ENCODE measurements around the gene SULT1A4.
"Not testable (repeated sequence)": the region's sequence is repeated elsewhere in the genome, so short reads cannot be mapped to it uniquely, and the experiment has no call there.

Gene SULT1A4

GRCh38 chr16:29469660-29470059 is 9.9 kb downstream of the SULT1A4 start:
- H3K4me1 ChIP-seq (ENCODE audit: control insufficient read depth in 1 of 2, insufficient read depth in 2 of 2, low read length in 2 of 2); H3K4me3 ChIP-seq (ENCODE audit: low read depth in 1 of 2, low read length in 2 of 2); H3K9me3 ChIP-seq (ENCODE audit: control insufficient read depth in 1 of 2, low read length in 2 of 2); H3K27me3 ChIP-seq (ENCODE audit: low read depth, low read length); H3K36me3 ChIP-seq (ENCODE audit: control insufficient read depth in 1 of 2, insufficient read depth in 2 of 2, low read length in 2 of 2); H3K27ac ChIP-seq (ENCODE audit: low read length): not testable (repeated sequence)

- not testable (repeated sequence) for H3K4me3 ChIP-seq (ENCODE audit: low read depth in 1 of 2, low read length in 2 of 2); H3K9me3 ChIP-seq (ENCODE audit: control insufficient read depth in 1 of 2, low read length in 2 of 2); H3K36me3 ChIP-seq (ENCODE audit: control insufficient read depth in 1 of 2, insufficient read depth in 2 of 2, low read length in 2 of 2); H3K4me1 ChIP-seq (ENCODE audit: control insufficient read depth in 1 of 2, insufficient read depth in 2 of 2, low read length in 2 of 2); H3K27me3 ChIP-seq (ENCODE audit: low read depth, low read length); H3K27ac ChIP-seq (ENCODE audit: low read length)
Observed at GRCh38 chr16:29472065-29472464, 12.4 kb downstream of the SULT1A4 start.

DNA sequence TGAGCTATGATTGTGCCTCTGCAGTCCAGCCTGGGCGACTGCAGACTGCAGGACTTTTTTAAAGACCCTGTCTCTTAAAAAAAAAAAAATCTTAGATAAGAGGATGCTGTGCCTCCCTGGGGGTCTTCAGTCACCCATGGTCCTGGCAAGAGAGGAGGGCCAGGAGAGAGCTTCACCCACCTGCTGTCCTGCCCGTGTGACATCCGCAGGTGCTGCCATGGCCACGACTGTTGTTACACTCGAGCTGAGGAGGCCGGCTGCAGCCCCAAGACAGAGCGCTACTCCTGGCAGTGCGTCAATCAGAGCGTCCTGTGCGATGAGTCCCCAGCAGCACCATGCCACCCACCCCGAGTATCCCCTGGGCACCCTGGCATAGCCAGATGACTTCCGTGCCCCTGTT is 22.6 kb downstream of the SULT1A4 start:
- not testable (repeated sequence) for H3K4me1 ChIP-seq (ENCODE audit: control insufficient read depth in 1 of 2, insufficient read depth in 2 of 2, low read length in 2 of 2); H3K36me3 ChIP-seq (ENCODE audit: control insufficient read depth in 1 of 2, insufficient read depth in 2 of 2, low read length in 2 of 2); H3K27me3 ChIP-seq (ENCODE audit: low read depth, low read length); H3K27ac ChIP-seq (ENCODE audit: low read length); H3K4me3 ChIP-seq (ENCODE audit: low read depth in 1 of 2, low read length in 2 of 2); H3K9me3 ChIP-seq (ENCODE audit: control insufficient read depth in 1 of 2, low read length in 2 of 2)

DNA sequence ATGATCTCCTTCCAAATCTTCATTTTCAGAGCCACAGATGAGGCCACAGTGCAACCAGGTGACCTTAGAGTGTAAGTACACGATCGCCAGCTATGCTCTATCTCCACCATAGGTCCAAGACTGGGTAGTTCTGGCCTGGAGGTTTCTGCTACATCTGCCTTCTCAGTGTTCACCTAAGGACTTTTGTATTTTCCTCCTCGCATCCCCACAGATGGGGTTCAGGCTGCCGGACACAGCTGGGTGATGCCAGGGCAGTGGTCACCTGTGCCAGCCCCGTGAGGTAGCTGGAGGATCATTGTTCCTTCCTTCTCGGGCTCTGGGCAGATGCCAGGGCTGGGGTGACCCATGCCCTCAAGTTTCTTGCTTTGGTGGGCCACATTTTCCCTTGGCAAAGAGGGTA is 46.6 kb downstream of the SULT1A4 start, which contains the start of gene NPIPB12:
Gene NPIPB12 (minus strand): TSS at position 101 of the 400 bp plus-strand sequence.
- H3K27me3 ChIP-seq (ENCODE audit: low read depth, low read length); H3K9me3 ChIP-seq (ENCODE audit: control insufficient read depth in 1 of 2, low read length in 2 of 2); H3K4me3 ChIP-seq (ENCODE audit: low read depth in 1 of 2, low read length in 2 of 2); H3K27ac ChIP-seq (ENCODE audit: low read length); H3K36me3 ChIP-seq (ENCODE audit: control insufficient read depth in 1 of 2, insufficient read depth in 2 of 2, low read length in 2 of 2); H3K4me1 ChIP-seq (ENCODE audit: control insufficient read depth in 1 of 2, insufficient read depth in 2 of 2, low read length in 2 of 2): not testable (repeated sequence)

Measured in muscle layer of duodenum (tissue), 2 donors.